Keratinocyte (primary cell): ENCODE results near the gene MAD1L1. TPM values are rescaled to one million over a fixed set of nuclear protein-coding genes. Genes with fewer than 3 reads are reported as not detected.

ENCODE experiments used
- DNase-seq: peaks from one replicate; pipeline ENCODE4 v3.0.0-alpha.2; 2011; ENCODE audit warnings: low read depth, missing footprints, low spot score
- FAIRE-seq: peaks from 2 replicates; lab custom pipeline; 2011; peaks lifted over from hg19 to GRCh38; lab: Jason Lieb, UNC
- H2AFZ ChIP-seq: 2 replicates; pipeline ENCODE4 v1.6.0; 2012; ENCODE audit warnings: low read length, control low read depth, inconsistent platforms; ENCODE audit not compliant: control insufficient read depth
- H3K27ac ChIP-seq: 2 replicates; pipeline ENCODE4 v1.5.1; 2011; ENCODE audit warnings: low read length; ENCODE audit not compliant: control insufficient read depth, insufficient read depth
- H3K27me3 ChIP-seq: 3 replicates; pipeline ENCODE4 v1.6.0; 2011; ENCODE audit warnings: low read length; ENCODE audit not compliant: control insufficient read depth, insufficient read depth; ENCODE audit errors: extremely low read depth
- H3K36me3 ChIP-seq, 2 experiments: 2 replicates in 1 of 2; 3 replicates in 1 of 2; pipeline ENCODE4 v1.5.1; 2011; ENCODE audit warnings: low read length in 2 of 2, mild to moderate bottlenecking in 1 of 2; ENCODE audit not compliant: control insufficient read depth in 2 of 2, insufficient read depth in 2 of 2; ENCODE audit errors: extremely low read depth in 1 of 2
- H3K4me1 ChIP-seq: 3 replicates; pipeline ENCODE4 v1.5.1; 2011; ENCODE audit warnings: low read length; ENCODE audit not compliant: control insufficient read depth, insufficient read depth; ENCODE audit errors: extremely low read depth
- H3K4me2 ChIP-seq: 3 replicates; pipeline ENCODE4 v1.6.0; 2011; ENCODE audit warnings: low read depth, low read length; ENCODE audit not compliant: control insufficient read depth, insufficient read depth; ENCODE audit errors: extremely low read depth
- H3K4me3 ChIP-seq, 3 experiments: fragments of 200-600 bp in 1 of 3; sonication (generic) in 1 of 3; 2 replicates in 2 of 3; 3 replicates in 1 of 3; pipeline ENCODE4 v1.5.1; 2011 to 2016; ENCODE audit warnings: low read length in 3 of 3, mild to moderate bottlenecking in 3 of 3, control low read depth in 2 of 3, inconsistent platforms in 1 of 3, low read depth in 1 of 3, mixed read lengths in 1 of 3, mixed run types in 1 of 3, moderate library complexity in 1 of 3; ENCODE audit not compliant: control insufficient read depth in 2 of 3, insufficient read depth in 2 of 3; ENCODE audit errors: extremely low read depth in 1 of 3
- H3K79me2 ChIP-seq: 2 replicates; pipeline ENCODE4 v1.6.0; 2012; ENCODE audit warnings: low read length; ENCODE audit not compliant: control insufficient read depth, insufficient read depth
- H3K9ac ChIP-seq: 3 replicates; pipeline ENCODE4 v1.6.0; 2011; ENCODE audit warnings: low read length; ENCODE audit not compliant: control insufficient read depth, insufficient read depth; ENCODE audit errors: extremely low read depth
- H3K9me1 ChIP-seq: 3 replicates; pipeline ENCODE4 v1.6.0; 2011; ENCODE audit warnings: low read length; ENCODE audit not compliant: control insufficient read depth, insufficient read depth; ENCODE audit errors: extremely low read depth
- H3K9me3 ChIP-seq: 2 replicates; pipeline ENCODE4 v1.5.1; 2012; ENCODE audit warnings: low read depth, low read length; ENCODE audit not compliant: control insufficient read depth
- H4K20me1 ChIP-seq: 3 replicates; pipeline ENCODE4 v1.6.0; 2011; ENCODE audit warnings: low read length; ENCODE audit not compliant: control insufficient read depth, insufficient read depth; ENCODE audit errors: extremely low read depth
- EZH2 ChIP-seq: IDR thresholded peaks from one replicate; pipeline ENCODE4 v1.6.1; 2012; ENCODE audit warnings: inconsistent platforms, mild to moderate bottlenecking, low read length, moderate library complexity
- dilution Hi-C: fragments of 300-500 bp; cut with MboI; formaldehyde crosslinking; loops from one replicate; pipeline ENCODE4 v1.7.0; 2020; ENCODE audit warnings: low sequenced_read_pairs; ENCODE audit not compliant: extremely low pct_ligation_motif_present
- polyA plus RNA-seq, 5 experiments: library from polyadenylated mRNA; depleted of rRNA in 3 of 5; stranded (reverse) in 3 of 5; stranded (forward) in 1 of 5; unstranded in 1 of 5; fragments of >200 nt; gene quantifications; 1 replicate in 1 of 5; 2 replicates in 3 of 5; 3 replicates in 1 of 5; pipeline versions ENCODE4 v1.2.1 to v1.2.3, GENCODE V29; 2011 to 2012; ENCODE audit warnings: missing spikeins in 2 of 5, low read depth in 1 of 5, low replicate concordance in 1 of 5
- TF ChIP-seq, protein P1 (sequence below), 3 experiments: IDR thresholded peaks in 1 of 3; conservative IDR thresholded peaks in 1 of 3; optimal IDR thresholded peaks in 1 of 3; 2 replicates in 2 of 3; 3 replicates in 1 of 3; pipeline versions ENCODE3 to v1.5.1; 2011; ENCODE audit warnings: low read length in 3 of 3, mild to moderate bottlenecking in 3 of 3, moderate library complexity in 2 of 3, control low read depth in 1 of 3, inconsistent platforms in 1 of 3; ENCODE audit not compliant: insufficient read depth in 2 of 3; ENCODE audit errors: extremely low read depth in 1 of 3

Gene MAD1L1
- polyA plus RNA-seq, 1 donor (not counting 4 experiments of a cell fraction or from before 2014, with no cell fraction given): 18.0 TPM

DNA sequence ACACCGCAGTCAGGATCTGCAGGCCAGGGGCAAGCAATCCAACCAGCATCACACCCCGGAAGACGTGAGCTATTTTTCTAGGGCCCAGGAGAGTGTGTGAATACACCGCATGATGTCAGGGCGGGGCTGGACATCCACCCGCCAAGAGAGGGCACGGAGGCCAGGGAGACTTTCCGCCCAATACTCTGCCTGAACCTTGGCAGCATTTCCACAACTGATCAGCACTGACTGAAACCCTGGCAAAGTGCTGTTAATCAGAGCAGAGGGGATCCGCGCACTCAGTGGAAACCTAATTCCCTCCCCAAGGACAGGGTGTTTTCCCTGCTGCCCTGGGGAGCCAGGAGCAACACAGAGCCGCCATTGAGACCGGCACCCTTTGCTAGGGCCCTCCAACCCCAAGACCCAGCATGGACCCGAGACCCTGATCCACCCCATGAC, 8.2 kb downstream of the MAD1L1 start:
- H4K20me1 ChIP-seq: peaks cover 6% of the 10 kb centered on the region
- H3K9me1 ChIP-seq: no peaks in the 10 kb centered on the region
- no peaks in the 10 kb centered on the region for H3K9me3 ChIP-seq
- H3K36me3 ChIP-seq: peaks cover 22 to 35% of the 10 kb centered on the region in 2 experiments
- H3K27ac ChIP-seq: peak overlapping the region; percentile 93
- H2AFZ ChIP-seq: no peak overlapping the region
- FAIRE-seq: peak; percentile 64
- H3K4me2 ChIP-seq: peak overlapping the region; percentile 76
- H3K4me3 ChIP-seq: peak overlapping the region; percentile 13 to 50 (median 30)
- peak overlapping the region; percentile 66 for H3K9ac ChIP-seq
- DNase-seq: peak; percentile 42
- no peak for TF ChIP-seq EZH2
- TF ChIP-seq, protein P1, sequence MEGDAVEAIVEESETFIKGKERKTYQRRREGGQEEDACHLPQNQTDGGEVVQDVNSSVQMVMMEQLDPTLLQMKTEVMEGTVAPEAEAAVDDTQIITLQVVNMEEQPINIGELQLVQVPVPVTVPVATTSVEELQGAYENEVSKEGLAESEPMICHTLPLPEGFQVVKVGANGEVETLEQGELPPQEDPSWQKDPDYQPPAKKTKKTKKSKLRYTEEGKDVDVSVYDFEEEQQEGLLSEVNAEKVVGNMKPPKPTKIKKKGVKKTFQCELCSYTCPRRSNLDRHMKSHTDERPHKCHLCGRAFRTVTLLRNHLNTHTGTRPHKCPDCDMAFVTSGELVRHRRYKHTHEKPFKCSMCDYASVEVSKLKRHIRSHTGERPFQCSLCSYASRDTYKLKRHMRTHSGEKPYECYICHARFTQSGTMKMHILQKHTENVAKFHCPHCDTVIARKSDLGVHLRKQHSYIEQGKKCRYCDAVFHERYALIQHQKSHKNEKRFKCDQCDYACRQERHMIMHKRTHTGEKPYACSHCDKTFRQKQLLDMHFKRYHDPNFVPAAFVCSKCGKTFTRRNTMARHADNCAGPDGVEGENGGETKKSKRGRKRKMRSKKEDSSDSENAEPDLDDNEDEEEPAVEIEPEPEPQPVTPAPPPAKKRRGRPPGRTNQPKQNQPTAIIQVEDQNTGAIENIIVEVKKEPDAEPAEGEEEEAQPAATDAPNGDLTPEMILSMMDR (optimal IDR thresholded peaks at IDR 0.05 in 1 of 3, IDR thresholded peaks at IDR 0.05 in 1 of 3, conservative IDR thresholded peaks at IDR 0.05 in 1 of 3; ENCODE audit: extremely low read depth in 1 of 3, insufficient read depth in 2 of 3, low read length in 3 of 3): no peak
- dilution Hi-C loops: no loop called here
- H3K79me2 ChIP-seq: peaks cover 45% of the 10 kb centered on the region
- H3K4me1 ChIP-seq: peaks cover 25% of the 10 kb centered on the region
- H3K27me3 ChIP-seq: no peaks in the 10 kb centered on the region

DNA sequence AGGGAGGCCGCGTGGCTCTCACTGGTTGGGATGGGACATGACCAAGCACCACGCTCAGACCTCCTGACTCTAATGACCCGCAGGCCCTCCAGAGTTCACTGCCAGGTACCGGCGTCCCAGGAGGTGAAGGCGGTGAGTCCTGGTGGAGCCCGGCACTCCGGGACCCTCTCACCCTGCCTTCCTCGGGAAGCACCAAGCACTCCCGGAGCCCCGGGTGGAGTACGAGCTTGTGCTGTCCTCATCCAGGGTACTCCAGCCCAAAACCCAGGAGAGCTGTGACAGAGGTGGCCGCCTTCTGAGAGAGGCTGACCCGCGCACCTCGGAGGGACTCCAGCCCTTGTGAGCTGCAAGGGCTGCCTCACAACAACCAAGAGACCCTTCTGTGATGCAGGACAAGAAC, 9.4 kb downstream of the MAD1L1 start:
- no peaks in the 10 kb centered on the region for H3K27me3 ChIP-seq
- H3K9ac ChIP-seq: no peak overlapping the region
- H2AFZ ChIP-seq: no peak overlapping the region
- H3K9me3 ChIP-seq: no peaks in the 10 kb centered on the region
- no peak overlapping the region for H3K4me2 ChIP-seq
- H3K4me1 ChIP-seq: peaks cover 25% of the 10 kb centered on the region
- no peak for FAIRE-seq
- dilution Hi-C loops: no loop called here
- TF ChIP-seq, protein P1 (optimal IDR thresholded peaks at IDR 0.05 in 1 of 3, IDR thresholded peaks at IDR 0.05 in 1 of 3, conservative IDR thresholded peaks at IDR 0.05 in 1 of 3; ENCODE audit: extremely low read depth in 1 of 3, insufficient read depth in 2 of 3, low read length in 3 of 3): no peak
- TF ChIP-seq EZH2: no peak
- no peaks in the 10 kb centered on the region for H3K9me1 ChIP-seq
- H3K27ac ChIP-seq: no peak overlapping the region
- peaks cover 40% of the 10 kb centered on the region for H3K79me2 ChIP-seq
- DNase-seq: no peak
- H3K36me3 ChIP-seq: peaks cover 19 to 31% of the 10 kb centered on the region in 2 experiments
- H3K4me3 ChIP-seq: no peak overlapping the region
- H4K20me1 ChIP-seq: peaks cover 6% of the 10 kb centered on the region
